ENCODE results near the gene ZKSCAN3.
"Not testable (repeated sequence)": the region's sequence is repeated elsewhere in the genome, so short reads cannot be mapped to it uniquely, and the experiment has no call there.

ZKSCAN3 gene

DNA sequence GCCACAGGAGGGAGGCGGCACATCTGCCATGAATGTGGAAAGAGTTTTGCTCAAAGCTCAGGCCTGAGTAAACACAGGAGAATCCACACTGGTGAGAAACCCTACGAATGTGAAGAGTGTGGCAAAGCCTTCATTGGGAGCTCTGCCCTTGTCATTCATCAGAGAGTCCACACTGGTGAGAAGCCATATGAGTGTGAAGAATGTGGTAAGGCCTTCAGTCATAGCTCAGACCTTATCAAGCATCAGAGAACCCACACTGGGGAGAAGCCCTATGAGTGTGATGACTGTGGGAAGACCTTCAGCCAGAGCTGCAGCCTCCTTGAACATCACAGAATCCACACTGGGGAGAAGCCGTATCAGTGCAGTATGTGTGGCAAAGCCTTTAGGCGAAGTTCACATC, 15.8 kb downstream of the ZKSCAN3 start:
- not testable (repeated sequence) for DNase-seq
- in situ Hi-C loops (cut with MboI; ENCODE audit: low pct_unique_long_range_greater_than_20kb, low sequenced_read_pairs), result loop anchor here (25.0 kb wide), 2 partner anchors 228 to 453 kb away; partner anchors contain the start of genes OR2B2 and ZKSCAN8

DNA sequence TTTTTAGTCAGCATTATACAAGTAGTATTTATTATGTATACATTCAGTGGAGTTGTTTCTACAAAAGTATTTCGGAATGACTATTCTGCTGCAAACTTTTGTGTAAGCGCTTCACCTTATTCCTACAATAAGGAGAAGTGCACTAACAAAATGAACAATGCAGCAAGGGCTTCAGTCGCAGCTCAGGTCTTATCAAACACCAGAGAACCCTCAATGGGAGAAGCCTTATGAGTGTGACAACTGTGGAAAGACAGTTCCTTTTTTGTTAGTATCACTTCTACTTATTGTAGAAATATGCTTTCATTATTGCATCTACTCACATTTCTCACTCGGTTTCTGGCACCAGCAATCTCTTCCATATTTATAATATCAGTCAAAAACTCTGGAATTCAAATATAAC, 18.8 kb downstream of the ZKSCAN3 start:
- in situ Hi-C loops (cut with MboI; ENCODE audit: low pct_unique_long_range_greater_than_20kb, low sequenced_read_pairs), result loop anchor here (25.0 kb wide), 2 partner anchors 231 to 456 kb away; partner anchors contain the start of genes OR2B2 and ZKSCAN8
- no peak for DNase-seq

DNA sequence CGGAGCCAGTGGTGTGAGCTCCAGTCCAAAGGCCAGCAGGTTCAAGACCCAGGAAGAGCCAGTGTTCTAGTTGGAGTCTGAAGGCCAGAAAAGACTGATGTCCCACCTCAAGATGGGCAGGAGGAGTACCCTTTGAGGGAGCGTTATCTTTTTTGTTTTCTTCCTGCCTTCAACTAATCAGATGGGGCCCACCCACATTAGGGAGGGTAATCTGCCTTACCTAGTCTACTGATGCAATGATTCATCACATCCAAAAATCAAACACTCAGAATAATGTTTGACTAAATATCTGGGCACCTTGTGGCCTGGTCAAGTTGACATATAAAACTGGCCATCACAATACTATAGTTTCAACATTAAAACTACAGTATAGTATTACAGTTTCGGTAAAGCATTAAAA, 19.7 kb downstream of the ZKSCAN3 start:
- DNase-seq, result no peak
- in situ Hi-C loops (cut with MboI; ENCODE audit: low pct_unique_long_range_greater_than_20kb, low sequenced_read_pairs), result loop anchor here (25.0 kb wide), 2 partner anchors 232 to 457 kb away; partner anchors contain the start of genes OR2B2 and ZKSCAN8

DNA sequence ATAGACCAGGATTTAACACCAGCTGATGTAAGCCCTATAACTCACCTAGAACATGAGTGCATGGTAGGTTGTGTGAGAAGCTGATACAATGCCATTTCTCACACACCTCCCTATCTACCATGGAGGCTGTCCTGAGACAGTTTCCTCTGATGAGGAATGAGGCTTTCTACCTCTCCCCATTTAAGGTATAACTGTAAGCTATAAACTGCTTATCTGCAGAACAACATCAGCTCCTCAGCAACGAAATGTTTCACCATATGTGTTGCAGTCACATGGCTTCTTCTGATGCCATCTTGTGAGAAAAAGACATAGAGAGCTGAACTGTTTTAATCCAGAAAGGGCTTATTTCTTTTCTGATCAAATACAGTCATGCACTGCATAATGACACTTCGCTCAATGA, 20.7 kb downstream of the ZKSCAN3 start:
- DNase-seq, result no peak
- in situ Hi-C loops (cut with MboI; ENCODE audit: low pct_unique_long_range_greater_than_20kb, low sequenced_read_pairs), result loop anchor here (25.0 kb wide), 2 partner anchors 233 to 458 kb away; partner anchors contain the start of genes OR2B2 and ZKSCAN8

DNA sequence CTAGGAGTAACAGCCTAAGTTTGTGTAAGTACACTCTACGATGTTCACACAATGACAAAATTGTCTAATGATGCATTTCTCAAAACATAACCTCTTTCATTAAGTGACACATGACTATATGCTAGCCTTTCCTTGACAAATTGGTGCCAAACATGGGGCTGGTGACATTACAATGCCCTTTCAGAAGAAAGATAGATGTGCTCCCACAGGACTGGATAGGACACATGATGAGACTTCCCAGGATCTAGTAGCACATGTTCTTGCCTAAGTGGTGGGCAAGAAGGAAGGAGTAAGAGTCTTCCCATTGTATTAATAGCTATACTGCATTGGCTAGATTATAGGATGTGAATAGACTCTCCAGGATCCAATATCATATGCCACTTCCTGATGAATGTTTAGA, 21.5 kb downstream of the ZKSCAN3 start:
- in situ Hi-C loops (cut with MboI; ENCODE audit: low pct_unique_long_range_greater_than_20kb, low sequenced_read_pairs), result loop anchor here (25.0 kb wide), 2 partner anchors 234 to 459 kb away; partner anchors contain the start of genes OR2B2 and ZKSCAN8
- DNase-seq, result no peak

DNA sequence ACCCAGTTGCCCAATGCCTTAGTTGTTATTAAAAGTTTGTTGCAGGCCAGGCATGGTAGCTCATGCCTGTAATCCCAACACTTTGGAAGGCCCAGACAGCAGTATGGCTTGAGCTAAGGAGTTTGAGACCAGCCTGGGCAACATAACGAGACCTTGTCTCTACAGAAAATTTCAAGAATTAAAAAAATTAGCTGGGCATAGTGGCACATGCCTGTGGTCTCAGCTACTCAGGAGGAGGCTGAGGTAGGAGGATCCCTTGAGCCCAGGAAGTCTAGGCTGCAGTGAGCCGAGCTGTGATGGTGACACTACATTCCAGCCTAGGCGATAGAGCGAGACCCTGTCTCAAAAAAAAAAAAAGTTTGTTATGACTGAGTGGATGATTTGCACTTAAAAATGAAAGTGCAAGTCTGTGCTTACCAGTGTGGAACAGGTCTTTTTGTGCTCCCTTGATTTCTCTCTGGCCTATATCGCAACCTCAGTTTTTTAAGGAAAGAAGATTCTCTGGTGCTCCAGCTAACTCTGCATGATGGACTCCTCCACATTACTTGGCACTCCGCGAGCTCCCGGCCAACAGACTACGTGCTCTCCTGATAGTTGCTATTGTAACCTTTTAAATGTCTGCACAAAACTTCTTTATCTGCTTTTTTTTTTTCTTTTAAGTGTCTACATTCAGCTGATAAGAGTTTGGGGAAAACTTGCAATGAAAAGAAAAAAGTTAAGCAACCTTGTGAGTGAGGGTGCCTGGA, 22.1 kb downstream of the ZKSCAN3 start:
- DNase-seq, result no peak
- in situ Hi-C loops (cut with MboI; ENCODE audit: low pct_unique_long_range_greater_than_20kb, low sequenced_read_pairs), result loop anchor here (25.0 kb wide), 2 partner anchors 235 to 460 kb away; partner anchors contain the start of genes OR2B2 and ZKSCAN8

DNA sequence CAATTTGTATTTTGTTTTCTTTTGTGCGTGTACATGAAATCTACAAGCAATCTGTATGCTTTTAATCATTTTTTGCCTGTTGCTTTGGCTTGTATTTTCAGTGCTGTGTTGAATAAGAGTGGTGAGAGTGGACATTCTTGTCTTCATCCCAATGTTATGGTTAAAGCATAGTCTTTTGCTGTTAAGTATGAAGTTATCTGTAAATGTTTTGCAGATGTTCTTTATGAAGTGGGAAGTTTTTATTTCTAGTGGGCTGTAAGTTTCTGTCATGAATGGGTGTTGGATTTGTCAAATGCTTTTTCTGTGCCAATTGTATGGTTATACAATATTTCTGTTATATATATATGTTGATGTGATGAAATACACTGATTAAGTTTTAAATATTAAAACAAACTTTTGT, 24.2 kb downstream of the ZKSCAN3 start:
- in situ Hi-C loops (cut with MboI; ENCODE audit: low pct_unique_long_range_greater_than_20kb, low sequenced_read_pairs), result loop anchor here (25.0 kb wide), 2 partner anchors 237 to 462 kb away; partner anchors contain the start of genes OR2B2 and ZKSCAN8
- DNase-seq, result no peak

DNA sequence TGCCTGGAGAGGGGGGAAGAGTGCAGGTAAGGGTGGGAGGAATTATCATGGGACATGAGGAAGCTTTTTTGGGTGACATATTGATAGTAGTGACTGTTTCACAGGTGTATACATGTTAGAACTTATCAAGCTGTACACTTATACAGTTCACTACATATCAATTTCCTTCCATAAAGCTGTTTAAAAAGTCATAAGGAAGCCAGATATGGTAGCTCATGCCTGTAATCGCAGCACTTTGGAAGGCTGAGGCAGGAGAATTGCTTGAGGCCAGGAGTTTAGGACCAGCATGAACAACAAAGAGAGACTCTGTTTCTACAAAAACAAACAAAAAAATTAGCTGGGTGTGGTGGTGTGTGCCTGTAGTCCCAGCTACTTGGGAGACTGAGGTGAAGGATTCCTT, 28.1 kb downstream of the ZKSCAN3 start:
- in situ Hi-C loops (cut with MboI; ENCODE audit: low pct_unique_long_range_greater_than_20kb, low sequenced_read_pairs), result no loop called here
- DNase-seq, result no peak

DNA sequence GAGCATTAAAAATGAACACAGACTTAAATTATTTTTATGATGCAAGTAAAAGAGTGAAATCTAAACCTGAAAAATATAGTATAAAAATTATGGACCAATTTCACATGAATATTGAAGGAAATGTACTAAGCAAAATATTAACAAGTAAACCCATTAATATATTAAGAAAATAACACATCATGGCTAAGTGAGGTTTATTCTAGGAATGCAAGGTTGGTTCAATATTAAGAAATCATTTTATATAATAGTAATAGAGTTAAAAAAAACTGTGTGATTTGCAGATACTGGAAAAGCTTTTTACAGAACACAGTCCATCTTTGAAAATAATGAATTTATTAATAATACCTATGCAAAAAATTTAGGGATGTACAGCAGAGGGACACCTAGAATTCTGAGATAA, 28.9 kb downstream of the ZKSCAN3 start:
- in situ Hi-C loops (cut with MboI; ENCODE audit: low pct_unique_long_range_greater_than_20kb, low sequenced_read_pairs), result no loop called here

DNA sequence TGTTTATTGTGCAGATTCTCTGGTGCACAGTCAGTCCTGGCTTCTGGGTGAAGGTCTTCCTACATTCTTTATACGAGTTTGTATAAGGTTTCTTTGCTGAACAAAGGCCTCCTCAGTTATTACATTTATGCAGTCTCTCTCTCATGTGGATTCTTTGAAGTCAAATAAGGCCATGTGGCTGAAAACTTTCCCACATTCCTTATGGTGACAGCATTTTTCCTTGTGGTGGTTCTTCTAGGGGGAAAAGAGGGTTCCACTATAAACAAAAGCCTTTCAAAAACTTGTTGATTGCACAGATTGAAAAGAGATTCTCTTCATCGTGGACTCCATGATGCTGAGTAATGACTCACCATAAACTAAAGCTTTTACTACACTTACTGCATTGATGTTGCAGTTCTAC, 30.6 kb downstream of the ZKSCAN3 start:
- in situ Hi-C loops (cut with MboI; ENCODE audit: low pct_unique_long_range_greater_than_20kb, low sequenced_read_pairs), result no loop called here

More for the DNA sequence above, 28.9 kb downstream of the ZKSCAN3 start:
- no peak for DNase-seq

DNA sequence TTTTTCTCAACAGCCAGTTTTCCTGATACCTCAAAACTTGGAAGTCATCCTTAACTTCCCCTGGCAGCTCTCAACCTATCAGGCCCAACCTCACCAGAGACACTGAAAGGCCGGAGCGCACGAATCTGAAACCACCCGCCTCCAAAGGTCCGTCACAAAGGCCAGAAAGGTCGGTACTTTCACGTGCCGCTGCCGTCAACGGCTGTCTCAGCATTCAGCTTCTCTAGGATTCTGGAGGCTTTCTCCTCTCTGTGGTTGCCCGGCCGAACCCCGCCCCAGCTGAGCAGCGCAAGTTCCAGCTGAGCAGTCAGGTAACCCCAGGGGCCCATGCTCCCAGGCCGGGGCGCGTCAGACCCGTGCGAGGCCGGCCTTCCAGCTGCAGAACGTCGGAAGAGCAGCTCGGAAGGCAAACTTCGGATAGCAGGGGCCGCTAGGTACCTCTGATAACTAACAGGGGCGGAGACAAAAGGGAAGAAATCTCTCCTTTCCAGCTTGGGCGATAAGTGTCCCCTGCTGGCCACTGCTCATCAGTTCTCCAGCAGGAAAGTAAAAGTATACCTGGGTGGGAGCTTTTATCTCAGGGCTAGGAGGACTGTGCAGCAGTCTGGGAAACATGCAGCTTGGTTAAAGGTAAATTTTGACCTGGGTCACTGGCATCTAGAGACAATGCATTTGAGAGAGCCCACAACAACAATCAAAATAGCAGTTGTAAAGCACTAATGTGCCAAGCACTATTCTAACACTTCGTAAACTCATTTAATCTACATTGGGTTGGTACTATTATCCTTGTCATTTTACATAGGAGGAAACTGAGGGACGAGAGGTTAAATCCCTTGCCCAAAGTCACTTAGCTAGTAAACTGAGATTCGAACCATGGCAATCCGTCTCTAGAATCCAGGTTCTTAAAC, 33.7 kb downstream of the ZKSCAN3 start:
- DNase-seq, result no peak
- in situ Hi-C loops (cut with MboI; ENCODE audit: low pct_unique_long_range_greater_than_20kb, low sequenced_read_pairs), result no loop called here

More for the DNA sequence above, 30.6 kb downstream of the ZKSCAN3 start:
- DNase-seq, result no peak

DNA sequence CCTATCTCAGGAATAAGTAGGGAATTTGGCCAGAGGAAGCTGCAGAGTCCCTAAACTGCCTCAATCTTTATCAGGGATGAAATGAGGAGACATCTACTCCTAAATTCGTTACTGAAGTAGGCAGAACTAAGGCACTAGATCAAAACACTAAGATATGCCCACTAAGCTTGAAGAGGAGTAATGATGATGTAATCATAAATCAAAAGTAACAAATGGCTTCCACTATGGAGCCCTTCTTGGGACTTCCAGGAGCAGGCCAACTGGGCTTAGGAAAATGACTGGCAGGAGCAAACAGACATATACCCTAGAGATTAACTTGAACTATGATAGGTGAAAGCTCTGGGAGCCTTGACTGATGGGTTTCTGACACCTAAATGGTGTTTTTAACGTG, 34.4 kb downstream of the ZKSCAN3 start:
- in situ Hi-C loops (cut with MboI; ENCODE audit: low pct_unique_long_range_greater_than_20kb, low sequenced_read_pairs), result no loop called here
- DNase-seq, result no peak

DNA sequence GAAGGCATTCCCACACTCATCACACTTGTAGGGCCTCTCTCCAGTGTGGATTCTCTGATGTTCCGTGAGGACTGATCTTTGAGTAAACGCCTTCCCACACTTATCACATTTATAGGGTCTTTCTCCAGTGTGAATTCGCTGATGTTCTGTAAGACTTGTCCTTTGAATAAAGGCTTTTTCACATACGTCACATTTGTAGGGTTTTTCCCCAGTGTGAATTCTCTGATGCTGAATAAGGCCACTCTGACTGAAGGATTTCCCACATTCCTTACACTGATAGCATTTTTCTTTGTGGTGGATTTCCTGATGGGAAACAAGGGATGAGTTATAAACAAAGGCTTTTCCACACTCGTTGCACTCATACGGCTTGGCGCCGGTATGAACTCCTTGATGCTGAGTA, 40.9 kb downstream of the ZKSCAN3 start:
- DNase-seq, result no peak
- in situ Hi-C loops (cut with MboI; ENCODE audit: low pct_unique_long_range_greater_than_20kb, low sequenced_read_pairs), result no loop called here

DNA sequence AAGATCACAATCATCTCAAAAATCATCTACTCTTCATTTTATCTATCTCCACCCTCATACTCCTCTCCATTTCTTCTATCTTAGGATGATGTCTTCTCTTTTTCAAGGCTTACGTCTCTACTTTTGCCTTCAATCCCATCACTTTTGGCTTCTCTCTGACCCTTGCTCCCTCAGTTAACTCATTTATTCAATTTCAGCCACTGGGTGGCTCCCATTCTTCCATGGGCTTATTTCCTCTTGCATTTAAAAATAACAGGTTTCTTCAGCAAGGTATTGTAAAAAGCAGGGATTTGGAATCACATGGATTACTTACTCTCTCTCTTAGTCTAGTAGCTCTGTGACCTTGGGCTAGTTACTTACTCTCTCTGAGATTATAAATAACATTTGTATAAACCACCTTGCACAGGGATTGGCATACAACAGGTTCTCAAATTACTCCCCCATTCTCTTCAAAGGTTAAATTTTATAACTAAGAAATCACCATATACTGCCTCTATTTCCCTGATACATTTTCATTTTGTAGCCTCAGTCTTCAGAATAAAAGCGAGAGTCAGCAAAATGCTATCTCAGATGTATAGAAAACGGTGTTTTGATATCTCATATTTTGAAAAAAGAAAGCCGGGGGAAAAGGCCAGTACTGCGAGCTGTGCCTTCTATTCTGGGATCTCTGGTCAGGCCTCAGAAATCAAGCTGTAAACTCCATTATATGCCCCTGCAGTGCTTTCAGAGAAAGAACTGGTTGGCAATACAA, 44.3 kb downstream of the ZKSCAN3 start:
- in situ Hi-C loops (cut with MboI; ENCODE audit: low pct_unique_long_range_greater_than_20kb, low sequenced_read_pairs), result no loop called here
- DNase-seq, result peak; percentile 28

DNA sequence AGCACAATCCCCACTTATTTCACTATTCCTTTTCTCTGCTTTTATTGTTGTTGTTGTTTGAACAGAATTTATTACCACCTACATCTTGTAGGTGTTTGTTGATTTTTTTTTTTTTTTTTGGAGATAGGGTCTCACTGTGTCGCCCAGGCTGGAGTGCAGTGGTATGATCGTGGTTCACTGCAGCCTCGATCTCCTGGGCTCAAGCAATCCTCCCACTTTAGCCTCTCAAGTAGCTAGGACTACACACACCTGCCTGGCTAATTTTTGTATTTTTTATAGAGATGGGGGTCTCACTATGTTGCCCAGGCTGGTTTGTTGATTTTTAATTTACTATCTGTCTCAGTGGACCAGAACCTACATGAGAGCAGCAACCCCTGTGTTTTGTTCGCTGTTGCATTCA, 46.2 kb downstream of the ZKSCAN3 start:
- in situ Hi-C loops (cut with MboI; ENCODE audit: low pct_unique_long_range_greater_than_20kb, low sequenced_read_pairs), result no loop called here
- DNase-seq, result no peak

DNA sequence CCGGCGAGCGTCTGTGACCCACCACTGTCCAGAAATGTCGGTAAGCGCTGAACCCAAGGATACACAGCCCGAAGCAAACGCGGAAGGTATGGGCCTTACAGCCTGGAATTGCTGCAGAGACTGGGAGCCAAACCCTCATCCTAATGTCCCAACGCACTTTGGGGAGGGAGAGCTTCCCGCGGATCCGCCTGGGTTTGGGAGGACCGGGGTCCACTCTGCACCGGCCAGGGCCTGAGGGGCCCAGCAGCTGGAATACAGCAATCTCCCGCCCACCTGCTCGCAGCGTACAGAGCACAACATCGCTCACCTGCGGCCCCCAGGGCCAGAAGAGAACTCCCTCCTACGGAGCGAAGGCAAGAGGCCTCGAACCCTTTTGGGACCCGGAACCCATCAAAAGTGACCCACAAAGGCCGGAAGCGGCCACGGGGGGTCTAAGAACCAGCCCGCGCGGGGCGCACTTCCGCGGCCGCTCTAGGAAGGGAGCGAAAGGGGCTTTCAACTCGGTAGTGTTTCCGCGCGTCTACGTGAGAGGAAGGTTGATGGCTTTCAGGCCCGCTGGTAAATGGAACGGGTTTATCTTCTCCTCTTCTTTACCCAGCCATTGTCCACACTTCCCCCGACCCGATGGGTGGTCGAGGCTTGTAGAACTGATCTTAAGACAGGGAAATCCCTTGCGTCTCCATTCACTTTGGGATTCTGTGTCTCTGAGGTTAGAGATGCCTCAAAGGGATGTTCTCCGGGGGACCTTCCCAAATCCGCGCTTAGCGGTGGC, 49.8 kb downstream of the ZKSCAN3 start, which contains the start of gene ZSCAN12:
TSS of gene ZSCAN12 (minus strand) at position 398 of the 772 bp plus-strand sequence. CDS start 1,342 bp downstream, outside the sequence.
- in situ Hi-C loops (cut with MboI; ENCODE audit: low pct_unique_long_range_greater_than_20kb, low sequenced_read_pairs), result no loop called here
- no peak for DNase-seq

DNA sequence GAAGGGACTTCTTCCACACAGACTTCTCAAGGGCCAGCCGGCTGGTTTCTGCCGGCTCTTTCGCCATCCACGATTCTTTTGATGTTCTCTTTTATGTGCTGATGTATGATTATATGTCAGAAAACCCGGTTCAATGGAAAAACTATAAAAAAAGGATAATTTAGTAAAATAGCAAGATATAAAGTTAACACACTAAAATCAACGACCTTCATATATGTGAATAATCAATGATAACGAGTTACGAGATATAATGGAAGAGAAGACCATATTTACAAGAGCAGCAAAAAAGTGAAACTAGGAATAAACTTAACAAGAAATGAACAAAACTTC, 50.3 kb downstream of the ZKSCAN3 start:
- in situ Hi-C loops (cut with MboI; ENCODE audit: low pct_unique_long_range_greater_than_20kb, low sequenced_read_pairs), result no loop called here
- no peak for DNase-seq

DNA sequence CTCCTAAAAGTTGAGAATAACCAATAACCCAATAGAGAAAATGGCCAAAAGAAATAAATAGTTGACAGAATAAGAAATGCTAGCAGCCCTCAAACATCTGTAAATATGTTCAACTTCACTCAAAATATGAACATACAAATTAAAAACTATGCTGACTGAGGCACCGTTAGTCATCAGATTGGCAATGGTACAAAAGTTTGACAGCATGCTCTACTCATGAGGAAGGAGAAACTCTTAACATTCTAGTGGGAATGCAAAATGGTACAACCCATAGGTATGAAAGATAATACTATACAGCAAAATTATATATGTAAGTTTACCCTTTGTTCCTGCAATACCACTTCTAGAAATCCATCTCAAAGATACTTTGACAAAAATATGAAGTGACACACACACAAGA, 51.4 kb downstream of the ZKSCAN3 start:
- in situ Hi-C loops (cut with MboI; ENCODE audit: low pct_unique_long_range_greater_than_20kb, low sequenced_read_pairs), result no loop called here
- no peak for DNase-seq
